Activated naive CD8-positive, alpha-beta T cell treated with anti-CD3 and anti-CD28 coated beads, Interleukin-2, amount 10 ng/mL, durations not matched to agents 7 days and 5 days (primary cell): Measurements from ENCODE around the gene CSNK2A3. TPM values are rescaled to one million over a fixed set of nuclear protein-coding genes. Genes with fewer than 3 reads are reported as not detected.
"Not testable (repeated sequence)": the region's sequence is repeated elsewhere in the genome, so short reads cannot be mapped to it uniquely, and the experiment has no call there.

Experiments used
- ATAC-seq: fragments of 150-1000 bp; cut with Tn5 transposase; one replicate; pipeline ENCODE4 v1.10.0; 2021; ENCODE audit warnings: low read depth, moderate library complexity
- POLR2A ChIA-PET: fragments of 350-600 bp; sonication (Branson Sonifier 250); formaldehyde crosslinking; loops from one replicate; lab custom pipeline; 2021; ENCODE audit warnings: antibody characterized with exemption; lab: Charles Lee
- DNase-seq: peaks from one replicate; pipeline ENCODE4 v3.0.0; 2021
- H3K27ac Mint-ChIP-seq: one replicate; pipeline ENCODE4 v1.8.0; 2022; ENCODE audit warnings: mild to moderate bottlenecking, mixed read lengths
- H3K27me3 Mint-ChIP-seq: one replicate; pipeline ENCODE4 v1.8.0; 2022; ENCODE audit warnings: mild to moderate bottlenecking, moderate library complexity, mixed read lengths
- H3K36me3 Mint-ChIP-seq: one replicate; pipeline ENCODE4 v1.8.0; 2021; ENCODE audit warnings: mild to moderate bottlenecking, mixed read lengths
- H3K4me1 Mint-ChIP-seq: one replicate; pipeline ENCODE4 v1.8.0; 2021; ENCODE audit warnings: mixed read lengths
- H3K4me3 Mint-ChIP-seq: one replicate; pipeline ENCODE4 v1.8.0; 2022; ENCODE audit warnings: mild to moderate bottlenecking, moderate library complexity, mixed read lengths
- H3K9me3 Mint-ChIP-seq: one replicate; pipeline ENCODE4 v1.8.0; 2021; ENCODE audit warnings: mixed read lengths
- total RNA-seq, 2 experiments: library from RNA; stranded (reverse); gene quantifications; one replicate each; pipeline ENCODE4 v1.2.3, GENCODE V29; 2021

CSNK2A3 gene
- total RNA-seq, 2 experiments from 2014 or later = 1.2 to 1.4 TPM

GRCh38 chr11:11370962-11371303, 17.9 kb upstream of the CSNK2A3 start:
- Mint-ChIP-seq H3K9me3 (no peaks in the 10 kb centered on the region), H3K27ac (no peak overlapping the region), H3K27me3 (no peaks in the 10 kb centered on the region), H3K4me1 (no peaks in the 10 kb centered on the region), H3K36me3 (no peaks in the 10 kb centered on the region), H3K4me3 (no peak overlapping the region)
- ATAC-seq = no peak
- POLR2A ChIA-PET = no interaction called here
- DNase-seq = no peak

GRCh38 chr11:11370255-11370961, 17.4 kb upstream of the CSNK2A3 start:
- no peaks in the 10 kb centered on the region for H3K36me3 Mint-ChIP-seq
- H3K9me3 Mint-ChIP-seq = no peaks in the 10 kb centered on the region
- no peaks in the 10 kb centered on the region for H3K27me3 Mint-ChIP-seq
- no peak overlapping the region for H3K27ac Mint-ChIP-seq
- ATAC-seq = no peak
- no peak overlapping the region for H3K4me3 Mint-ChIP-seq
- no peaks in the 10 kb centered on the region for H3K4me1 Mint-ChIP-seq
- POLR2A ChIA-PET = interaction anchor here (0.7 kb wide), 1 partner anchor 86 kb away, joined by 3 read pairs; no protein-coding TSS in a partner anchor
- DNase-seq = no peak

- no peaks in the 10 kb centered on the region for H3K36me3 Mint-ChIP-seq
- peaks cover 4% of the 10 kb centered on the region for H3K27me3 Mint-ChIP-seq
- no peak overlapping the region for H3K27ac Mint-ChIP-seq
- ATAC-seq (no peak), DNase-seq (no peak)
- POLR2A ChIA-PET = no interaction called here
- no peaks in the 10 kb centered on the region for H3K9me3 Mint-ChIP-seq
- no peak overlapping the region for H3K4me3 Mint-ChIP-seq
- no peaks in the 10 kb centered on the region for H3K4me1 Mint-ChIP-seq
Measured at GRCh38 chr11:11366793-11367192, 13.7 kb upstream of the CSNK2A3 start.

GRCh38 chr11:11363674-11364073, 10.6 kb upstream of the CSNK2A3 start:
- POLR2A ChIA-PET = no interaction called here
- no peak for DNase-seq
- ATAC-seq = no peak
- Mint-ChIP-seq H3K4me3 (no peak overlapping the region), H3K27me3 (peaks cover 4% of the 10 kb centered on the region), H3K4me1 (no peaks in the 10 kb centered on the region), H3K36me3 (no peaks in the 10 kb centered on the region), H3K27ac (no peak overlapping the region), H3K9me3 (no peaks in the 10 kb centered on the region)

GRCh38 chr11:11359611-11360010, 6.6 kb upstream of the CSNK2A3 start:
- ATAC-seq (no peak), DNase-seq (no peak)
- Mint-ChIP-seq H3K27ac (no peak overlapping the region), H3K36me3 (no peaks in the 10 kb centered on the region), H3K27me3 (peaks cover 8% of the 10 kb centered on the region), H3K4me1 (no peaks in the 10 kb centered on the region), H3K4me3 (no peak overlapping the region), H3K9me3 (no peaks in the 10 kb centered on the region)
- POLR2A ChIA-PET = no interaction called here

GRCh38 chr11:11356842-11357241, 3.8 kb upstream of the CSNK2A3 start:
- ATAC-seq = no peak
- DNase-seq = no peak
- Mint-ChIP-seq H3K4me3 (no peak overlapping the region), H3K27ac (no peak overlapping the region), H3K27me3 (peaks cover 4% of the 10 kb centered on the region), H3K9me3 (no peaks in the 10 kb centered on the region), H3K4me1 (no peaks in the 10 kb centered on the region), H3K36me3 (no peaks in the 10 kb centered on the region)
- POLR2A ChIA-PET = no interaction called here

GRCh38 chr11:11351851-11352250, 1.2 kb downstream of the CSNK2A3 start:
- H3K27ac Mint-ChIP-seq, H3K4me3 Mint-ChIP-seq, DNase-seq, H3K36me3 Mint-ChIP-seq, H3K9me3 Mint-ChIP-seq, H3K27me3 Mint-ChIP-seq, H3K4me1 Mint-ChIP-seq, ATAC-seq, POLR2A ChIA-PET: not testable (repeated sequence)

GRCh38 chr11:11351042-11351586, 1.9 kb downstream of the CSNK2A3 start:
- no peak for ATAC-seq
- no peak for DNase-seq
- Mint-ChIP-seq H3K9me3 (no peaks in the 10 kb centered on the region), H3K4me3 (no peak overlapping the region), H3K27ac (no peak overlapping the region), H3K4me1 (no peaks in the 10 kb centered on the region), H3K36me3 (no peaks in the 10 kb centered on the region), H3K27me3 (no peaks in the 10 kb centered on the region)
- POLR2A ChIA-PET = no interaction called here

- POLR2A ChIA-PET = no interaction called here
- Mint-ChIP-seq H3K36me3 (no peaks in the 10 kb centered on the region), H3K27ac (no peak overlapping the region), H3K9me3 (no peaks in the 10 kb centered on the region), H3K4me3 (no peak overlapping the region), H3K4me1 (no peaks in the 10 kb centered on the region), H3K27me3 (peaks cover 2% of the 10 kb centered on the region)
- ATAC-seq = no peak
- no peak for DNase-seq
Measured at GRCh38 chr11:11349870-11350337, 3.1 kb downstream of the CSNK2A3 start.

GRCh38 chr11:11349106-11349825, 3.8 kb downstream of the CSNK2A3 start:
- peaks cover 2% of the 10 kb centered on the region for H3K27me3 Mint-ChIP-seq
- peaks cover under 1% of the 10 kb centered on the region for H3K4me1 Mint-ChIP-seq
- H3K27ac Mint-ChIP-seq = no peak overlapping the region
- no peaks in the 10 kb centered on the region for H3K36me3 Mint-ChIP-seq
- POLR2A ChIA-PET = no interaction called here
- H3K9me3 Mint-ChIP-seq = no peaks in the 10 kb centered on the region
- no peak overlapping the region for H3K4me3 Mint-ChIP-seq
- DNase-seq = no peak
- ATAC-seq = no peak

GRCh38 chr11:11348303-11348702, 4.7 kb downstream of the CSNK2A3 start:
- H3K27me3 Mint-ChIP-seq = peaks cover 2% of the 10 kb centered on the region
- no peaks in the 10 kb centered on the region for H3K36me3 Mint-ChIP-seq
- DNase-seq (no peak), ATAC-seq (no peak)
- POLR2A ChIA-PET = no interaction called here
- H3K4me1 Mint-ChIP-seq = peaks cover 5% of the 10 kb centered on the region
- H3K9me3 Mint-ChIP-seq = no peaks in the 10 kb centered on the region
- no peak overlapping the region for H3K27ac Mint-ChIP-seq
- no peak overlapping the region for H3K4me3 Mint-ChIP-seq

- ATAC-seq (no peak), DNase-seq (no peak)
- H3K27ac Mint-ChIP-seq = no peak overlapping the region
- H3K9me3 Mint-ChIP-seq = no peaks in the 10 kb centered on the region
- H3K27me3 Mint-ChIP-seq = peaks cover 2% of the 10 kb centered on the region
- H3K36me3 Mint-ChIP-seq = no peaks in the 10 kb centered on the region
- no peak overlapping the region for H3K4me3 Mint-ChIP-seq
- peaks cover 5% of the 10 kb centered on the region for H3K4me1 Mint-ChIP-seq
- POLR2A ChIA-PET = no interaction called here
Measured at GRCh38 chr11:11347592-11347991, 5.5 kb downstream of the CSNK2A3 start.

- POLR2A ChIA-PET = no interaction called here
- Mint-ChIP-seq H3K4me1 (peaks cover 5% of the 10 kb centered on the region), H3K27me3 (peaks cover 2% of the 10 kb centered on the region), H3K27ac (no peak overlapping the region), H3K36me3 (no peaks in the 10 kb centered on the region), H3K4me3 (no peak overlapping the region), H3K9me3 (no peaks in the 10 kb centered on the region)
- no peak for ATAC-seq
- DNase-seq = no peak
Measured at GRCh38 chr11:11346303-11346702, 6.7 kb downstream of the CSNK2A3 start.

- H3K4me3 Mint-ChIP-seq = no peak overlapping the region
- no peaks in the 10 kb centered on the region for H3K9me3 Mint-ChIP-seq
- POLR2A ChIA-PET = no interaction called here
- DNase-seq (no peak), ATAC-seq (no peak)
- peaks cover 5% of the 10 kb centered on the region for H3K4me1 Mint-ChIP-seq
- H3K36me3 Mint-ChIP-seq = no peaks in the 10 kb centered on the region
- H3K27me3 Mint-ChIP-seq = peaks cover 2% of the 10 kb centered on the region
- H3K27ac Mint-ChIP-seq = no peak overlapping the region
Measured at GRCh38 chr11:11345099-11345498, 8.0 kb downstream of the CSNK2A3 start.
